PC-9 (cell line): ENCODE results near the gene TNS1.

ENCODE experiments used
- EZH2 ChIP-seq: fragments of 200-600 bp; sonication (generic); IDR thresholded peaks from 2 replicates; pipeline ENCODE4 v1.8.0; 2017; ENCODE audit warnings: antibody characterized with exemption, low read depth
- TF ChIP-seq, protein P1 (sequence below): fragments of 200-600 bp; sonication (generic); conservative IDR thresholded peaks from 2 replicates; pipeline ENCODE4 v1.6.1; 2017; ENCODE audit warnings: mixed run types, antibody characterized with exemption, mild to moderate bottlenecking, moderate library complexity

- TF ChIP-seq, protein P1, sequence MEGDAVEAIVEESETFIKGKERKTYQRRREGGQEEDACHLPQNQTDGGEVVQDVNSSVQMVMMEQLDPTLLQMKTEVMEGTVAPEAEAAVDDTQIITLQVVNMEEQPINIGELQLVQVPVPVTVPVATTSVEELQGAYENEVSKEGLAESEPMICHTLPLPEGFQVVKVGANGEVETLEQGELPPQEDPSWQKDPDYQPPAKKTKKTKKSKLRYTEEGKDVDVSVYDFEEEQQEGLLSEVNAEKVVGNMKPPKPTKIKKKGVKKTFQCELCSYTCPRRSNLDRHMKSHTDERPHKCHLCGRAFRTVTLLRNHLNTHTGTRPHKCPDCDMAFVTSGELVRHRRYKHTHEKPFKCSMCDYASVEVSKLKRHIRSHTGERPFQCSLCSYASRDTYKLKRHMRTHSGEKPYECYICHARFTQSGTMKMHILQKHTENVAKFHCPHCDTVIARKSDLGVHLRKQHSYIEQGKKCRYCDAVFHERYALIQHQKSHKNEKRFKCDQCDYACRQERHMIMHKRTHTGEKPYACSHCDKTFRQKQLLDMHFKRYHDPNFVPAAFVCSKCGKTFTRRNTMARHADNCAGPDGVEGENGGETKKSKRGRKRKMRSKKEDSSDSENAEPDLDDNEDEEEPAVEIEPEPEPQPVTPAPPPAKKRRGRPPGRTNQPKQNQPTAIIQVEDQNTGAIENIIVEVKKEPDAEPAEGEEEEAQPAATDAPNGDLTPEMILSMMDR = no peak
- TF ChIP-seq EZH2 = no peak
These were observed 90.4 kb downstream of the TNS1 start for GRCh38 chr2:217912098-217913024.
